Thyroid gland (tissue), 4 donors: ENCODE measurements around the gene PCDHB16.
"Not testable (repeated sequence)": the region's sequence is repeated elsewhere in the genome, so short reads cannot be mapped to it uniquely, and the experiment has no call there.

Experiments
- CTCF ChIP-seq, 6 experiments: fragments of 200-600 bp in 3 of 6; fragments of 450-650 bp in 3 of 6; sonication (generic) in 3 of 6; IDR thresholded peaks; one replicate each; pipeline ENCODE4 v1.5.1; 2016 to 2019; ENCODE audit warnings: antibody characterized with exemption in 6 of 6, mild to moderate bottlenecking in 2 of 6, inconsistent platforms in 1 of 6, moderate library complexity in 1 of 6
- POLR2A ChIP-seq, 2 donors: fragments of 450-650 bp; IDR thresholded peaks; one replicate each; pipeline ENCODE4 v1.6.1; 2017; ENCODE audit warnings: antibody characterized with exemption in 2 of 2, mild to moderate bottlenecking in 2 of 2, moderate library complexity in 1 of 2

DNA sequence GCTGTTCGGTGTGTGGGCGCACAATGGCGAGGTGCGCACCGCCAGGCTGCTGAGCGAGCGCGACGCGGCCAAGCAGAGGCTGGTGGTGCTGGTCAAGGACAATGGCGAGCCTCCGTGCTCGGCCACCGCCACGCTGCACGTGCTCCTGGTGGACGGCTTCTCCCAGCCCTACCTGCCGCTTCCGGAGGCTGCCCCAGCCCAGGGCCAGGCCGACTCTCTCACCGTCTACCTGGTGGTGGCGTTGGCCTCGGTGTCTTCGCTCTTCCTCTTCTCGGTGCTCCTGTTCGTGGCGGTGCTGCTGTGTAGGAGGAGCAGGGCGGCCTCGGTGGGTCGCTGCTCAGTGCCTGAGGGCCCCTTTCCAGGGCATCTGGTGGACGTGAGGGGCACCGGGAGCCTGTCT, 2.3 kb upstream of the PCDHB16 start:
- TF ChIP-seq CTCF, POLR2A (IDR thresholded peaks at IDR 0.05): not testable (repeated sequence)
